GM21619 (cell line): Measurements from ENCODE around the gene DROSHA.
"Not testable (repeated sequence)": the region's sequence is repeated elsewhere in the genome, so short reads cannot be mapped to it uniquely, and the experiment has no call there.

Source experiments
- ATAC-seq: cut with Tn5 transposase; IDR thresholded peaks from one replicate; pipeline ENCODE4 v1.9.1; 2021; ENCODE audit not compliant: unreplicated experiment

Gene DROSHA

DNA sequence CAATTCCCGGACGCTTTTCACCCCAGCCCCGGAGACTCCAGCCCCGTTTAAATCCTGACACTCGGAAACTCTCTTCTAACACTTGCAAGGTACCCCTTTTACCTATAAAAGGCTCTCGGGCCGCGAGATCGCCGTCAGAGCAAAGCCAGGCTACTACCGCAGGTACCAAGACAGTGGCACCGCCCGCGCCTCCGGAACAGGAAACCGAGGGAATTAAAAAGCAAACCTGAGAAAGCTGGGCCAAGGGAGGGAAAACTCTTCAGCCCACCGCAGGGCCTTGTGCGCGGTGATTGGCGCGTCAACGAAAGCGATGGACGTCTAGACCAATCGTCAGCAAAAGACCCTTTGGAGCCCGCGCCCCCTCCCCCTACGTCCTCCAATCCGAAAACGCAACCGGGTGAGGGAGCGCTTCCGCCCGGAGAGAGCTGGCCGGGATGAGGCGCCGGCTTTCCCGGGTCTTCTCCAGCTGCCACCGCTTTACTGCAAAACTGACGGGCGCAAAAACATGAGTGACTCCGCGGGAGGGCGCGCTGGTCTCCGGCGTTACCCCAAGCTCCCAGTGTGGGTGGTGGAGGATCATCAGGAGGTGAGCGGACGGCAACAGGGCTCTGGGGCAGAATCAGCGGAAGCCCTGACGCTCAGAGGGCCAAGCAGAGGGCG, at the start of gene DROSHA, which contains the start of gene C5orf22:
TSS of gene DROSHA (minus strand) at position 206 of the 660 bp plus-strand sequence. CDS start 3,034 bp downstream, outside the sequence.
TSS of gene C5orf22 (plus strand) at position 414 of the 660 bp plus-strand sequence. CDS start at position 506, 92 bp downstream.
- ATAC-seq: peak; percentile 95

- no peak for ATAC-seq
These were observed 47.7 kb upstream of the DROSHA start for GRCh38 chr5:31579558-31579957.

- no peak for ATAC-seq
These were observed 45.5 kb upstream of the DROSHA start for GRCh38 chr5:31577438-31577837.

- no peak for ATAC-seq
These were observed 42.9 kb upstream of the DROSHA start for GRCh38 chr5:31574772-31575171.

GRCh38 chr5:31573494-31574142, 41.7 kb upstream of the DROSHA start:
- ATAC-seq: peak; percentile 92

DNA sequence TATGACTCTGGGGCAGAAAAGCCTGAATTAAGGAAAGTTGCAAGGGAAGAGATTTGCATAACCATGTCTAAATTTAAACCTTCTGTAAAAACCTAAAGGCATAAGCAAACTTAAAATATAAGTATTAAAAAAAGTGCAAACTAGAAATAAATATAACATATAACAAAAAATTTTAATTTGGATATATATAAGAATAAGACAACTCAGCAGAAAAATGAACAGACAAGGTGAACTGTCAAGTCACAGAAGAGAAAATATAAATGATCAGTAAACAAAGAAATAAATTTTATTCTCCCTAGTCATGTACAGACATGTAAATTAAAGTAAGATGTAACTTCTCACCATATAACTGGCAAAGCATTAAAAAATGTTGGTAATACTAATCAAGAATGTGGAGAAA, 37.2 kb upstream of the DROSHA start:
- ATAC-seq: no peak

GRCh38 chr5:31568302-31568835, 36.5 kb upstream of the DROSHA start:
- ATAC-seq: no peak

- not testable (repeated sequence) for ATAC-seq
These were observed 34.5 kb upstream of the DROSHA start for GRCh38 chr5:31566362-31566761.

- no peak for ATAC-seq
These were observed 31.3 kb upstream of the DROSHA start for GRCh38 chr5:31563216-31563615.

DNA sequence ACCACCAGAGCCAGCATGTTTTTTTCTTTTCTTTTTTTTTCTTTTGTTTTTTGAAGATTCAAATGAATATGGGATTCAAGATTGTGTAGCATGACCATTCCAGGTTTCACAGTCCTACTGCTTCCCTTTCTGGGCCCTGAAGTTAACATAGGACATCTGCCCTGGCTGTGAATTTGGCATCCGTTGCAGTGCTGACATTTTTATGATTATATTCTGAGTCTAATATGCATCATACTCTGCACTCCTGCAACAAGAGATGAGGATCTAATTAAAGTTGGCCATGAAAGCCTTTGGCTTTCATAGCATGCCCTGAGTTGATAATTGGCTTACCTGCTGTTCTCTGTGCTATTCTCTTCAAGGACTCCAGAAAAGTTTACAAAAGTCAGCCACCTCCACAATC, 30.1 kb upstream of the DROSHA start:
- ATAC-seq: no peak

DNA sequence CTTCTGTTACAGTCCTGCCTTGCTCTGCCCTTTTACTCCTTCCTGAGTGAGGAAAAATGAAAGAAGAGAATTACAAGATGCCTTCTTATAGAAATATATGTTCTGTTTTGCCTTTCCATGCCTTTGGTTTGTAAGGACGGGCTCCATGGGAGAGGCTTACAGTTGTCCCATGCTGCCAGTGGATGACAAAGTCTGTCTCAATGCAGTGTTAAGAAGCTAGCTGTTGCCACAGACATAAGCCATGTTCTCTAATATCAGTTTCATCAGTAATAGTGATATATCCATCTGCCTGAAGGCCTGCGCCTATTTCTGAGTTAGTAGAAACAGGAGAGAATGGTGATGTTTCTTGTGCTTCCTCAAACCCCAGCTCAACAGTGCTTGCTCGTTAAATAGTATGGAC, 28.0 kb upstream of the DROSHA start:
- ATAC-seq: no peak

GRCh38 chr5:31556461-31556860, 24.6 kb upstream of the DROSHA start:
- no peak for ATAC-seq

- no peak for ATAC-seq
These were observed 22.7 kb upstream of the DROSHA start for GRCh38 chr5:31554552-31554951.

GRCh38 chr5:31553863-31554262, 22.0 kb upstream of the DROSHA start:
- ATAC-seq: no peak

GRCh38 chr5:31551878-31552277, 20.0 kb upstream of the DROSHA start:
- no peak for ATAC-seq

DNA sequence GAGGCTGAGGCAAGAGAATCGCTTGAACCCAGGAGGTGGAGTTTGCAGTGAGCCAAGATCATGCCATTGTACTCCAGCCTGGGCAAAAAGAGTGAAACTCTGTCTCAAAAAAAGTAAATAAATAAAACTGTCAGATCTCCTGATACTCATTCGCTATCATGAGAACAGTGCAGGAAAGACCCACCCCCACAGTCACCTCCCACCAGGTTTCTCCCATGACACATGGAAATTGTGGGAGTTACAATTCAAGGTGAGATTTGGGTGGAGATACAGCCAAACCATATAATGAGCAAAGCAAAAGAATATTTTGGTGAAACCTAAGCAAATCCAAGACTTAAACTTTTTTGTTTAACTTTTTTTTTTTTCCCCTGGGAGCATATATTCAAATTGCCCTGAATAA, 17.2 kb upstream of the DROSHA start:
- not testable (repeated sequence) for ATAC-seq

DNA sequence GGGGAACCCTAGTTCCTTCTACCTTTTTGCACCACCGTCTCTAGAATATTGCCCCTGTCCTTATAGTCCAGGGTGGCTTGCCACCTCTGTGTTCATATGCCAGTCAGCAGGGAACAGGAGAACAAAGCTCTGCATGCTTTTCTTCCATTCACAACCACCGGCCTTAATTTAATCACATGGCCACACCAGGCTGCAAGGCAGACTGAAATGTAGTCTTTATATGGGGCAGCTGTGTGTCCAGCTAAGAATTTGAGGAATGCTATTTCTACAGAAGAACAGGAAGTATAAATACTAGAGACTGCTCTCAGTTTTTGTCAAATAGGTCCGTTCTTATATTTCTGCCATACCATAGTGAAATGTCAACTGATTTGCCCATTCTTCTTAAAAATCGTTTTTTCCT, 6.0 kb upstream of the DROSHA start:
- no peak for ATAC-seq

DNA sequence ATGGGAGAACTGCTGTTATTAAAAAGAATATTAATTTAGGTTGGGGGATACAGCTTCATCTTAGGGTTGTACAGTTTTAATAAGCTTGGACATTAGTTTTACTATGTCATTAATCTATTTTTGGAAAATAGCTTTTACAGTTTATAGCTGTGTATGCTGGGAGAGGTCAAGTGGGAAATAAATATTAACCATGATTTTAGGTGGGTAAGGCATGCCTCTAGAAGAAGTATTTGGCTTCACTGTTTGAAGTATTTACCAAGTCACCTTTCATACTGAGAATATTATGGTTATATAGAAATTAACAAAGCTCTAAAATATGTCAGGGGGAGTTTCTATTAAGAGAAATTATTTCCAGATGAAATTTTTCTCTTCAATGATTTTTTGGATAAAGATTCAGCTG, 5.5 kb upstream of the DROSHA start:
- ATAC-seq: no peak

- ATAC-seq: no peak
These were observed 5.0 kb upstream of the DROSHA start for GRCh38 chr5:31536873-31537272.

DNA sequence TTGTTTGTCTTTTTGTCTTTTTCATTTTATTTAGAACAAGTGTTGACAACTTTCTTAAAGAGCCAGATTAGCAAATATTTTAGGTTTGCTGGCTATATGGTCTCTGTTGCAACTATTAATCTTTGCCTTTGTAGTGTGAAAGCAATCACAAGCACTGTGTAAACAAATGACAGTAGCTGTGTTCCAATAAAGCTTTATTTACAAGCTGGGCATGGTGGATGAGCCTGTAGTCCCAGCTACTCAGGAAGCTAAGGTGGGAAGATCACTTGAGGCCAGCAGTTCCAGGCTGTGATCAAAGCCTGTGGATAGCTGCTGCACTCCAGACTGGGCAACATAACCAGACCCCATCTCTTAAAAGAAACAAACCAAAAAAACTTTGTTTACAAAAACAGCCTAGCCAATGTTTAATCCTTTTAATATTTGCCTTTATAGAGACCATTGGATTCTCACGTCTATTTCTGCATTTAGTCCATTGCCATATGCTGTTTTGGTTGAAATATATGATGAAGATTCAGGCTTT, 2.7 kb upstream of the DROSHA start:
- ATAC-seq: no peak

- peak; percentile 32 for ATAC-seq
These were observed 378 bp downstream of the DROSHA start for GRCh38 chr5:31531543-31531887.

DNA sequence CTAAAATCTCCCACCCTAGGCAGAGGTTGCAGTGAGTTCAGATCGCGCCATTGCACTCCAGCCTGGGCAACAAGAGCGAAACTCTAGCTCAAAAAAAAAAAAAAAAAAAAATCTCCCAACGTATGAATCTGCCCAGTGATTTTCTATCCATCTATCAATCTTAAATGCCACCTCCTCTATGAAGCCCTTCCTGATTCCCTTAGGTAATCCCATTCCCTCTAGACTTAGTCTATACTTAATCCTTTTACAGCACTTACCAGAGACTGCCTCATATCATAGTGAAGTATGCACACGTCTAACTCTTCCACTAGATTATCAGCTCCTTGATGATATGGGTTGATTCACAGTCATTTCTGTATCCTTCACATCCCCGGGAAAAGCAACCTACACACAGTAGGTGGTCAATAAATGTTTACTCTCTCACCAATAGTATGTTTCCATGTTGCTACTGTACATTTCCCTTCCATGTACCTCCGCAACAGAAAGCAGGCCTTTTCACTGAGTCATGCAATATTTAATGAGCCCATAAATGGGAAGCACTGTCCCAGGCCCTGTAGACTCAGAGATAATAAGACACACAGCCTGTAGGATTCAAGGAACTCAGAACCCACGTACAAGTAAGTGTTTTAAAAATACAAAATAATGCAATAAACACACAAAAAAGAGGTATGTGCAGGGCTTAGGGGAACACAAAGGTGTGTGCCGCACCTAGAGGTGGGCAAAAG, 1.2 kb downstream of the DROSHA start:
- ATAC-seq: no peak
